HepG2 (cell line): Measurements from ENCODE around the gene ADAM22.

Experiments used
- SP2 ChIP-seq: sonication (generic); formaldehyde crosslinking; IDR thresholded peaks from 2 replicates; pipeline ENCODE4 v1.5.1; 2020; ENCODE audit warnings: mild to moderate bottlenecking, missing genetic modification reagents
- TF ChIP-seq, protein P1 (sequence below): sonication (generic); formaldehyde crosslinking; IDR thresholded peaks from 2 replicates; pipeline ENCODE4 v1.5.0; 2020; ENCODE audit warnings: mild to moderate bottlenecking, missing genetic modification reagents, moderate library complexity

DNA sequence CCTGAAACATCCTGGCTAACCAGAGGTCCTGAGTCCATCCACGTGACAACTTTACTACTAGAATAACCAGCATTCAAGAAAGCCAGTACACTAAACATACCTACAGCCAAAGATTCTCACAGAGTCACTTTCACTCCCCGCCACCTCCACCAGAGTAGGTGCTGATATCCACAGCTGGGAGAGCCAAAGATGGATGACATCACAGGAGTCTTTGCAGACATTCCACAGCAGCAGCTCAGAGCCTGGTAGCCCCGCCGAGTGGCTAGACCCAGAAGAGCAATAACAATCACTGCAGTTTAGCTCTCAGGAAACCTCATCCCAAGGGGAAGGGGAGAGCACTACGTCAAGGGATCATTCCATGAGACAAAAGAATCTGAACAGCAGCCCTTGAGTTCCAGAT is 13.5 kb upstream of the ADAM22 start:
- no peak for TF ChIP-seq SP2 (CRISPR knock-in tag)
- TF ChIP-seq, protein P1, sequence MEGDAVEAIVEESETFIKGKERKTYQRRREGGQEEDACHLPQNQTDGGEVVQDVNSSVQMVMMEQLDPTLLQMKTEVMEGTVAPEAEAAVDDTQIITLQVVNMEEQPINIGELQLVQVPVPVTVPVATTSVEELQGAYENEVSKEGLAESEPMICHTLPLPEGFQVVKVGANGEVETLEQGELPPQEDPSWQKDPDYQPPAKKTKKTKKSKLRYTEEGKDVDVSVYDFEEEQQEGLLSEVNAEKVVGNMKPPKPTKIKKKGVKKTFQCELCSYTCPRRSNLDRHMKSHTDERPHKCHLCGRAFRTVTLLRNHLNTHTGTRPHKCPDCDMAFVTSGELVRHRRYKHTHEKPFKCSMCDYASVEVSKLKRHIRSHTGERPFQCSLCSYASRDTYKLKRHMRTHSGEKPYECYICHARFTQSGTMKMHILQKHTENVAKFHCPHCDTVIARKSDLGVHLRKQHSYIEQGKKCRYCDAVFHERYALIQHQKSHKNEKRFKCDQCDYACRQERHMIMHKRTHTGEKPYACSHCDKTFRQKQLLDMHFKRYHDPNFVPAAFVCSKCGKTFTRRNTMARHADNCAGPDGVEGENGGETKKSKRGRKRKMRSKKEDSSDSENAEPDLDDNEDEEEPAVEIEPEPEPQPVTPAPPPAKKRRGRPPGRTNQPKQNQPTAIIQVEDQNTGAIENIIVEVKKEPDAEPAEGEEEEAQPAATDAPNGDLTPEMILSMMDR (CRISPR knock-in tag): no peak
